GM04504 (cell line): ENCODE measurements around the gene CRYZL1.
"Not testable (repeated sequence)": the region's sequence is repeated elsewhere in the genome, so short reads cannot be mapped to it uniquely, and the experiment has no call there.

ENCODE experiments used
- DNase-seq: peaks from one replicate; pipeline ENCODE4 v3.0.0-alpha.2; 2012; ENCODE audit warnings: low read depth

The CRYZL1 gene

GRCh38 chr21:33626151-33626550 lies 15.4 kb downstream of the CRYZL1 start:
- DNase-seq = not testable (repeated sequence)

GRCh38 chr21:33622253-33622652 lies 19.3 kb downstream of the CRYZL1 start:
- DNase-seq = no peak

- no peak for DNase-seq
Observed at GRCh38 chr21:33619726-33620125, 21.8 kb downstream of the CRYZL1 start.

GRCh38 chr21:33618407-33618806 lies 23.1 kb downstream of the CRYZL1 start:
- no peak for DNase-seq

GRCh38 chr21:33617565-33617964 lies 24.0 kb downstream of the CRYZL1 start:
- DNase-seq = not testable (repeated sequence)

GRCh38 chr21:33611006-33611744 lies 30.4 kb downstream of the CRYZL1 start:
- DNase-seq = no peak

- peak; percentile 10 for DNase-seq
Observed at GRCh38 chr21:33608559-33608958, 33.0 kb downstream of the CRYZL1 start.

- no peak for DNase-seq
Observed at GRCh38 chr21:33598051-33598450, 43.5 kb downstream of the CRYZL1 start.

- peak; percentile 67 for DNase-seq
Observed at GRCh38 chr21:33588485-33589335, 52.8 kb downstream of the CRYZL1 start, which contains the start of gene DONSON. TSS of gene DONSON (minus strand) at chr21:33588684. CDS start at chr21:33588641, 43 bp downstream.

- DNase-seq = peak; percentile 3
Observed at GRCh38 chr21:33587792-33588484, 53.6 kb downstream of the CRYZL1 start.

- DNase-seq = no peak
Observed at GRCh38 chr21:33586927-33587326, 54.6 kb downstream of the CRYZL1 start.

- DNase-seq = no peak
Observed at GRCh38 chr21:33584455-33584854, 57.1 kb downstream of the CRYZL1 start.

- peak; percentile 17 for DNase-seq
Observed at GRCh38 chr21:33578959-33579542, 62.5 kb downstream of the CRYZL1 start.

- peak; percentile 10 for DNase-seq
Observed at GRCh38 chr21:33578214-33578613, 63.3 kb downstream of the CRYZL1 start.

GRCh38 chr21:33576741-33577141 lies 64.8 kb downstream of the CRYZL1 start:
- not testable (repeated sequence) for DNase-seq

GRCh38 chr21:33572350-33572749 lies 69.2 kb downstream of the CRYZL1 start:
- DNase-seq = no peak

GRCh38 chr21:33569991-33570390 lies 71.5 kb downstream of the CRYZL1 start:
- DNase-seq = no peak

GRCh38 chr21:33568448-33568847 lies 73.1 kb downstream of the CRYZL1 start:
- DNase-seq = no peak

GRCh38 chr21:33567914-33568313 lies 73.6 kb downstream of the CRYZL1 start:
- DNase-seq = no peak

GRCh38 chr21:33566514-33566913 lies 75.0 kb downstream of the CRYZL1 start:
- no peak for DNase-seq

GRCh38 chr21:33562389-33562788 lies 79.2 kb downstream of the CRYZL1 start:
- no peak for DNase-seq

- no peak for DNase-seq
Observed at GRCh38 chr21:33561373-33561772, 80.2 kb downstream of the CRYZL1 start.
